Placental epithelial cell (primary cell): ENCODE results near the gene PAQR6. TPM values are rescaled to one million over a fixed set of nuclear protein-coding genes. Genes with fewer than 3 reads are reported as not detected.

Source experiments
- total RNA-seq: library from RNA; depleted of rRNA; stranded (reverse); fragments of >200 nt; gene quantifications from 2 replicates; pipeline ENCODE4 v1.2.3, GENCODE V29; 2012

Gene PAQR6
- 1.6 and 1.7 TPM in 2 replicates for total RNA-seq

GRCh38 chr1:156247460-156248322 lies at the start of gene PAQR6:
TSS of gene PAQR6 (minus strand) at chr1:156248056. CDS start at chr1:156246731, 1,325 bp downstream.

GRCh38 chr1:156295391-156295947 lies 47.6 kb upstream of the PAQR6 start, which contains the start of gene GLMP:
TSS of gene GLMP (minus strand) at chr1:156295679. CDS start at chr1:156295645, 34 bp downstream.

GRCh38 chr1:156284112-156284511 lies 36.3 kb upstream of the PAQR6 start, which contains the start of gene TMEM79:
TSS of gene TMEM79 (plus strand) at chr1:156284325. CDS start at chr1:156285227, 902 bp downstream.

GRCh38 chr1:156282479-156283222 lies 34.8 kb upstream of the PAQR6 start, which contains the start of gene SMG5:
TSS of gene SMG5 (minus strand) at chr1:156282825. CDS start at chr1:156282680, 145 bp downstream.

GRCh38 chr1:156241926-156242325 lies 5.9 kb downstream of the PAQR6 start, which contains the start of gene BGLAP:
TSS of gene BGLAP (plus strand) at chr1:156242184. CDS start at chr1:156242232, 48 bp downstream.

GRCh38 chr1:156212833-156213643 lies 34.8 kb downstream of the PAQR6 start, which contains the start of gene PMF1:
TSS of gene PMF1 (plus strand) at chr1:156213007. CDS start at chr1:156213016, 9 bp downstream.

GRCh38 chr1:156193488-156194299 lies 54.2 kb downstream of the PAQR6 start, which contains the start of gene SLC25A44:
TSS of gene SLC25A44 (plus strand) at chr1:156194104. CDS start at chr1:156199848, 5,744 bp downstream.

Other genes with a start within 250 kb of the PAQR6 start
- gene SSR2, start 227.1 kb downstream of the PAQR6 start, total RNA-seq: 373 and 566 TPM in 2 replicates
- 18.8 and 34.3 TPM in 2 replicates for gene UBQLN4, start 194.3 kb downstream of the PAQR6 start, total RNA-seq
- gene LAMTOR2, start 193.3 kb downstream of the PAQR6 start, total RNA-seq: 43.8 and 72.2 TPM in 2 replicates
- 62.4 and 69.0 TPM in 2 replicates for gene RAB25, start 186.9 kb downstream of the PAQR6 start, total RNA-seq
- gene MEX3A, start 165.6 kb downstream of the PAQR6 start, total RNA-seq: 2.9 and 4.7 TPM in 2 replicates
- gene LMNA, start 133.3 kb downstream of the PAQR6 start, total RNA-seq: 709 and 1,013 TPM in 2 replicates
- 7.9 and 12.6 TPM in 2 replicates for gene SEMA4A, start 94.5 kb downstream of the PAQR6 start, total RNA-seq
- 7.9 and 18.0 TPM in 2 replicates for gene SLC25A44, start 54.0 kb downstream of the PAQR6 start, total RNA-seq
- gene PMF1, start 35.0 kb downstream of the PAQR6 start, total RNA-seq: 56.9 and 58.9 TPM in 2 replicates
- gene BGLAP, start 5.9 kb downstream of the PAQR6 start, total RNA-seq: 0.54 and 1.6 TPM in 2 replicates
- 52.2 and 65.3 TPM in 2 replicates for gene SMG5, start 34.8 kb upstream of the PAQR6 start, total RNA-seq
- 3.1 and 3.3 TPM in 2 replicates for gene TMEM79, start 36.3 kb upstream of the PAQR6 start, total RNA-seq
- 75.3 and 79.3 TPM in 2 replicates for gene GLMP, start 47.6 kb upstream of the PAQR6 start, total RNA-seq
- 0.87 TPM in 1 of 2 replicates, not detected in the other for gene VHLL, start 51.3 kb upstream of the PAQR6 start, total RNA-seq
- 247 and 271 TPM in 2 replicates for gene CCT3, start 90.2 kb upstream of the PAQR6 start, total RNA-seq
- gene TSACC, start 90.5 kb upstream of the PAQR6 start, total RNA-seq: not detected in 2 replicates
- gene RHBG, start 121.2 kb upstream of the PAQR6 start, total RNA-seq: 0.39 TPM in 1 of 2 replicates, not detected in the other